Measurements from ENCODE around the gene CTNNA1.
"Not testable (repeated sequence)": the region's sequence is repeated elsewhere in the genome, so short reads cannot be mapped to it uniquely, and the experiment has no call there.

Gene CTNNA1

GRCh38 chr5:138831703-138832102 is 78.5 kb downstream of the CTNNA1 start:
- peaks cover 30% of the 10 kb centered on the region for H3K36me3 Mint-ChIP-seq (ENCODE audit: low read depth)
- H3K9me3 Mint-ChIP-seq = no peaks in the 10 kb centered on the region
- H3K4me3 Mint-ChIP-seq = no peak overlapping the region
- DNase-seq (no peak), ATAC-seq (no peak)
- peaks cover 9% of the 10 kb centered on the region for H3K27me3 Mint-ChIP-seq
- no peak overlapping the region for H3K27ac Mint-ChIP-seq
- peaks cover 13% of the 10 kb centered on the region for H3K4me1 Mint-ChIP-seq

- Mint-ChIP-seq H3K27me3 (peaks cover 9% of the 10 kb centered on the region), H3K9me3 (no peaks in the 10 kb centered on the region), H3K36me3 (ENCODE audit: low read depth) (peaks cover 28% of the 10 kb centered on the region), H3K4me3 (no peak overlapping the region), H3K27ac (no peak overlapping the region), H3K4me1 (peaks cover 13% of the 10 kb centered on the region)
- ATAC-seq (no peak), DNase-seq (no peak)
Observed at GRCh38 chr5:138832218-138832617, 79.0 kb downstream of the CTNNA1 start.

DNA sequence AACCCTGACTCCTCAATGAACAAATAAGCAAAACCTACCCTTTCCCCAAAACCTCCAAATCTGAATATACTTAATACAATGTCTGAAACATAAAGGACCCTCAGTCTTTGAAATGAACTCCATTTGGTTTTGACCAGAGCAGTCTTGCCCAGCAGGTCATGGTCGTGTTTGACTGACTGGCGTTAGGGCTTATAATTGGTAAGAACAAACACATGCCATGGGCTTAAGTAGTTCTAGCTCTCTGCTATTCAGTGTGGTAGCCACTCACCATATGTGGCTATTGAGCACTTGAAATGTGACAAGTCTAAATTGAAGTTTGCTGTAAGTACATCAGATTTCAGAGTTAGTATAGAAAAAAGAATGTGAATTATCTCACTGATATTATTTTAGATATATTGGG is 79.9 kb downstream of the CTNNA1 start:
- Mint-ChIP-seq H3K4me3 (no peak overlapping the region), H3K9me3 (no peaks in the 10 kb centered on the region), H3K36me3 (ENCODE audit: low read depth) (peaks cover 19% of the 10 kb centered on the region), H3K4me1 (peaks cover 13% of the 10 kb centered on the region), H3K27me3 (peaks cover 9% of the 10 kb centered on the region), H3K27ac (peak overlapping the region; percentile 18)
- ATAC-seq (no peak), DNase-seq (no peak)

- Mint-ChIP-seq H3K27me3 (peaks cover 12% of the 10 kb centered on the region), H3K9me3 (no peaks in the 10 kb centered on the region), H3K36me3 (ENCODE audit: low read depth) (peaks cover 14% of the 10 kb centered on the region), H3K27ac (no peak overlapping the region), H3K4me3 (no peak overlapping the region), H3K4me1 (peaks cover 13% of the 10 kb centered on the region)
- DNase-seq = no peak
- no peak for ATAC-seq
Observed at GRCh38 chr5:138833726-138834480, 80.7 kb downstream of the CTNNA1 start.

- H3K36me3 Mint-ChIP-seq (ENCODE audit: low read depth); DNase-seq; H3K4me3 Mint-ChIP-seq; H3K9me3 Mint-ChIP-seq; ATAC-seq; H3K27ac Mint-ChIP-seq: not testable (repeated sequence)
- peaks cover 13% of the 10 kb centered on the region for H3K4me1 Mint-ChIP-seq
- H3K27me3 Mint-ChIP-seq = peaks cover 12% of the 10 kb centered on the region
Observed at GRCh38 chr5:138834853-138835252, 81.6 kb downstream of the CTNNA1 start.

DNA sequence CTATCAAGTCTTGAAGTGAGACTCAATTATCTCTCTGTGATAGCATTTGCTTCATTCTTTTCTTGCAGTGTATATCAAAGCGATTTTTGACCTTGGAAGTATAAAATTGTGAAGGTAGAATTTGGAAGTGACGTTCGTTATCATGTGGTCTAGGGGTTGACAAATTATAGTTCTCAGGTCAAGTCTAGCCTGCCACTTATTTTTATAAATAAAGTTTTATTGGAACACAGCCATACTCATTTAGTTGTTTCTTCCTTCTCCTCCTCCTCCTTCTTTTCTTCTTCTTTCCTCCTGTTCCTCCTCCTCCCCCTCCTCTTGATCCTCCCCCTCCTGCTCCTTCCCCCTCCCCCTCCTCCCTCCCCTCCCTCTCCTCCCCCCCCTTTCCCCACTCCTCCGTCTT is 83.9 kb downstream of the CTNNA1 start:
- DNase-seq = no peak
- H3K4me3 Mint-ChIP-seq = no peak overlapping the region
- peaks cover 1% of the 10 kb centered on the region for H3K4me1 Mint-ChIP-seq
- H3K27me3 Mint-ChIP-seq = peaks cover 10% of the 10 kb centered on the region
- no peak overlapping the region for H3K27ac Mint-ChIP-seq
- no peaks in the 10 kb centered on the region for H3K9me3 Mint-ChIP-seq
- ATAC-seq = no peak
- peaks cover 1% of the 10 kb centered on the region for H3K36me3 Mint-ChIP-seq (ENCODE audit: low read depth)

DNA sequence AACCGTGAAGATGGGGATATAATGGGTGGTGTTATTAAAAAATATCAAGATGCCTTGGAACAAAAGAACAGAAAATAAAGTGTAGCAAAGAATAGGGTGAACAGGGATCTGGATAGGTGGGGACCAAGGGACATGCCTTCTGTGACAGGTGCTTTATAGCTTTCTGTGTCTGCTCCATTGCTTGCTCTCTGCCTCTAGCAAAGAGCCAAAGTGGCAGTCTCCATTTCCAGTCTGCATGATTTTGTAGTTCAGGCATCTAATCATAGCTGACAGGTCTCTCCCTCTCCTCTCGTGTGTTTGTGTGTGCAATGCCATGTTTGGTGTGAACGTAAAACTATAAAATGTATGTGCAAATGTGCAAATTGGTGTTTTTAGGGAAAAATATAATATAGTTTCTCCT is 86.9 kb downstream of the CTNNA1 start:
- Mint-ChIP-seq H3K36me3 (ENCODE audit: low read depth) (peaks cover 1% of the 10 kb centered on the region), H3K27me3 (peaks cover 6% of the 10 kb centered on the region), H3K4me1 (peaks cover 8% of the 10 kb centered on the region), H3K4me3 (no peak overlapping the region), H3K27ac (no peak overlapping the region), H3K9me3 (no peaks in the 10 kb centered on the region)
- DNase-seq (no peak), ATAC-seq (no peak)

GRCh38 chr5:138841531-138841930 is 88.3 kb downstream of the CTNNA1 start:
- Mint-ChIP-seq H3K36me3 (ENCODE audit: low read depth) (peaks cover 1% of the 10 kb centered on the region), H3K27ac (no peak overlapping the region), H3K4me3 (no peak overlapping the region), H3K27me3 (peaks cover 3% of the 10 kb centered on the region), H3K9me3 (no peaks in the 10 kb centered on the region), H3K4me1 (peaks cover 8% of the 10 kb centered on the region)
- ATAC-seq = no peak
- no peak for DNase-seq

- DNase-seq (no peak), ATAC-seq (no peak)
- Mint-ChIP-seq H3K27ac (no peak overlapping the region), H3K27me3 (no peaks in the 10 kb centered on the region), H3K4me1 (peaks cover 13% of the 10 kb centered on the region), H3K36me3 (ENCODE audit: low read depth) (no peaks in the 10 kb centered on the region), H3K9me3 (no peaks in the 10 kb centered on the region), H3K4me3 (no peak overlapping the region)
Observed at GRCh38 chr5:138843316-138844124, 90.3 kb downstream of the CTNNA1 start.

DNA sequence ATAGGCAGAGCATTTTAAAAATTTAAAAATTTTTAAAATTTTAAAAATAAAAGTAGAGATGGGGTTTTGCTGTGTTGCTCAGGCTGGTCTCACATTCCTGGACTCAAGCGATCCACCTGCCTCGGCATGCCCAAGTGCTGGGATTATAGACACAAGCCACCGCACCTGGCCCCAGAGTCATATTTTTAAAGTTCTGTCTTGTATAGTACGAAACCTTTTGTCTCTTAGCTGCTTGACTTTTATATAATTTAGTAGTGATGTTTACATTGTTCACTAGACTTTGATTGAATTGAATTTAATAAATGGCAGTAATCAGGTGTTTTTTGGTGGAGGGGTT is 90.9 kb downstream of the CTNNA1 start:
- H3K27ac Mint-ChIP-seq = no peak overlapping the region
- no peak for ATAC-seq
- peaks cover 13% of the 10 kb centered on the region for H3K4me1 Mint-ChIP-seq
- no peaks in the 10 kb centered on the region for H3K9me3 Mint-ChIP-seq
- H3K36me3 Mint-ChIP-seq (ENCODE audit: low read depth) = no peaks in the 10 kb centered on the region
- H3K4me3 Mint-ChIP-seq = no peak overlapping the region
- no peaks in the 10 kb centered on the region for H3K27me3 Mint-ChIP-seq
- DNase-seq = no peak

DNA sequence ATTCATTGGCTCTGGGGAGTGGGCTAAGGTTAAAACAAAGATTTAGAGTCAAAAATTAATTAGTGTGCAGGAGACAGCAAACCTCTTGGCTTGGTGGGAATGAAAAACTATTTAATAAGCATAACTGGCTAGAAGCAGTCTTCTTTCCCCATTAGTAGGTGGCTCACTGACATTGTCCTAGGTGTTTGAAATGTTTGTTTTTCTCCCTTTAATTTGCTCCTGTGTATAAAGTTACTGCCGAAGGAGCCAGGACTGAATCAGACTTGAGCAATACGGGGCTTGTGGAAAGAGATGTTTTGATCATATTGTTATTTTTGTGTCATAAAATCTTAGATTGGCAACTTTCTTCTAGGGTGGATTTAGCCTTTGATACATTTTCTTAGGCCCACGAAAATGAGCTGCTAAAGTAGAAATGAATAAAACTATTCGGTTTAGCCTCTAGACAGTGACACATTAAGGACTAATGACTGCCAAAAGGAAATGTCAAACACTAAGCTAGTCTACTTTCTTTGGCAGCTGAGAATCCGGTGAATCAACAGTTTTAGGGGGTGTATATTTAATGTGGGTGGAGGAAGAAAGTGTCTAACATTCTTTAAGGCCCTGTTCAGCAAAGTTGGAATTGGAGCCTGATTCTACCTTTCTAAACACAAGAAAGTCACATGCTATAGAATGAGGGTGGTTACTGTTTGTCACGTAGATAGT is 91.7 kb downstream of the CTNNA1 start:
- no peaks in the 10 kb centered on the region for H3K27me3 Mint-ChIP-seq
- peaks cover 13% of the 10 kb centered on the region for H3K4me1 Mint-ChIP-seq
- no peaks in the 10 kb centered on the region for H3K36me3 Mint-ChIP-seq (ENCODE audit: low read depth)
- no peaks in the 10 kb centered on the region for H3K9me3 Mint-ChIP-seq
- no peak overlapping the region for H3K27ac Mint-ChIP-seq
- DNase-seq = no peak
- ATAC-seq = no peak
- H3K4me3 Mint-ChIP-seq = no peak overlapping the region

- H3K4me3 Mint-ChIP-seq = no peak overlapping the region
- H3K9me3 Mint-ChIP-seq = no peaks in the 10 kb centered on the region
- H3K27me3 Mint-ChIP-seq = peaks cover 2% of the 10 kb centered on the region
- ATAC-seq = no peak
- no peaks in the 10 kb centered on the region for H3K36me3 Mint-ChIP-seq (ENCODE audit: low read depth)
- no peak for DNase-seq
- H3K4me1 Mint-ChIP-seq = peaks cover 5% of the 10 kb centered on the region
- no peak overlapping the region for H3K27ac Mint-ChIP-seq
Observed at GRCh38 chr5:138849439-138849838, 96.2 kb downstream of the CTNNA1 start.

DNA sequence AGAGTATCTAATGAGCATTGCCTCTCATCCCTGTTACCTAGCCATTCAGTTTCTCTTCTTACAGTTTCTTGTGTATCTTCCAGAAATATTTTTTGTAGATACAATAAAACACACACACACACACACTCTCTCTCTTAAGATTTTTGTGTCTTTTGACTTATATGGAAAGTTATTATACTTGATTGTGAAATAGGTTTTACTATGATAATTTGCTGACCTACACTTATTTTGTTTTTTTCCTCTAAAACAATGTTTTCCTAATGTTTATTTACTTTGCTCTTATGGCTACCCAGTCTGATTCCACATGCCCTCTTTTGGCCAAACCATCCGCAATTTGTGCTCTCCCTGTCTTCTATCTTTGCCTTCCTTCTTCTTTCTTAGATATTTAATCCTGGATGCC is 96.7 kb downstream of the CTNNA1 start:
- peaks cover 4% of the 10 kb centered on the region for H3K27me3 Mint-ChIP-seq
- peaks cover 5% of the 10 kb centered on the region for H3K4me1 Mint-ChIP-seq
- H3K36me3 Mint-ChIP-seq (ENCODE audit: low read depth) = no peaks in the 10 kb centered on the region
- H3K27ac Mint-ChIP-seq = no peak overlapping the region
- no peak for DNase-seq
- no peak for ATAC-seq
- no peaks in the 10 kb centered on the region for H3K9me3 Mint-ChIP-seq
- no peak overlapping the region for H3K4me3 Mint-ChIP-seq

DNA sequence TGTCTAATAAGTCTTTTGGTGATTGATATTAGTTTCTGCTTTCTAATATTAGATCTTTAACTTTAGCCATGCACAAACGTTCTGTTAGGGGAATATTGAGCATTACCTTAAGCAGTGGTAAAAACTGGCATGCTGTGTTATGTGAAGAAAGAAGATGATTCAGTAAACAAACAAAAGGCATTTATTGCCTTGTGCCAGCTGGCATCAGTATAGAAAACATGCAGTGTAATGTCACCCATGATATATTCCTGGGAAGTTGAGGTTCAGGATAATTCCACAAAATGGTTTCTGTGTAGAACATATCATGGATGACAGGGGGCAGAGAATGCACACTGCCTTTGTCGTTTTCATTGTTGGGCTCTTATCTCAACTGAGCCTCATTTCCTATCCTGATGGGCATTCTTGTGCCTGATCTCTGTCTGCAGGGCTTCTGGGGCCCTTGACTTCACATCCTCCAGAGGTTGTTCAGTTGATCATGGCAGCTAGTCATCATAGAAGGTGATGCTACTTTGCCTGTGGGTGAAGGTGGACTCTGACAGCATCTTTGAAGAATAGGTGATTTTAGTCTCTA is 97.7 kb downstream of the CTNNA1 start:
- no peak for DNase-seq
- peaks cover 4% of the 10 kb centered on the region for H3K27me3 Mint-ChIP-seq
- H3K4me3 Mint-ChIP-seq = no peak overlapping the region
- H3K36me3 Mint-ChIP-seq (ENCODE audit: low read depth) = no peaks in the 10 kb centered on the region
- peaks cover 5% of the 10 kb centered on the region for H3K4me1 Mint-ChIP-seq
- H3K9me3 Mint-ChIP-seq = no peaks in the 10 kb centered on the region
- H3K27ac Mint-ChIP-seq = no peak overlapping the region
- ATAC-seq = no peak

All from activated naive CD8-positive, alpha-beta T cell treated with anti-CD3 and anti-CD28 coated beads, Interleukin-2, amount 50 U/mL, for 24 hours (primary cell).